HG02759 (cell line): Measurements from ENCODE around the gene KRTAP4-4.
"Not testable (repeated sequence)": the region's sequence is repeated elsewhere in the genome, so short reads cannot be mapped to it uniquely, and the experiment has no call there.

Experiments
- ATAC-seq: cut with Tn5 transposase; IDR thresholded peaks from one replicate; pipeline ENCODE4 v1.9.1; 2021; ENCODE audit warnings: mild to moderate bottlenecking, moderate library complexity; ENCODE audit not compliant: unreplicated experiment

Gene KRTAP4-4

DNA sequence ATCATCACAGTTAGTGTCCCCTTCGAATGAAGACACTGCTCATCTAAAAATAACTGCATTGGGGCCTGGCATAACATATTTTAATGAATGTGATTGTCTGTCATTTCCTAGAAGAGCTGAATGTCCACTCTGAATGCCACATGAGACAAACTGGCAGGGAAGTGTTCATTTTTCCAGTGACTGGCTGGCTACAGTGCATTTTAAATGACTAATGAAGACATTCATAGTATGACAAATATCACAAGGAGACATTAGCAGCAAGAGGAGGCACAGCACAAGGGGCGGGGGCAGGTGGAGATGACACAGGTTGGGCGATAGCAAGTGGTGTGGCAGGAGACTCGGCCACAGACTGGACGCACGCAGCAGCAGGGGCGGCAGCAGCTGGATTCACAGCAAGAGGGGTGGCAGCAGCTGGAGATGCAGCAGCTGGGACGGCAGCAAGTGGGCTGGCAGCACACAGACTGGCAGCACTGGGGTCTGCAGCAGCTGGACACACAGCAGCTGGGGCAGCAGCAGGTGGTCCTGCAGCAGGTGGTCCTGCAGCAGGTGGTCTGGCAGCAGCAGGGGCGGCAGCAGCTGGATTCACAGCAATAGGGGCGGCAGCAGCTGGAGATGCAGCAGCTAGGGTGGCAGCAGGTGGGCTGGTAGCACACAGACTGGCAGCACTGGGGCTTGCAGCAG, 11.4 kb downstream of the KRTAP4-4 start:
- ATAC-seq = not testable (repeated sequence)

DNA sequence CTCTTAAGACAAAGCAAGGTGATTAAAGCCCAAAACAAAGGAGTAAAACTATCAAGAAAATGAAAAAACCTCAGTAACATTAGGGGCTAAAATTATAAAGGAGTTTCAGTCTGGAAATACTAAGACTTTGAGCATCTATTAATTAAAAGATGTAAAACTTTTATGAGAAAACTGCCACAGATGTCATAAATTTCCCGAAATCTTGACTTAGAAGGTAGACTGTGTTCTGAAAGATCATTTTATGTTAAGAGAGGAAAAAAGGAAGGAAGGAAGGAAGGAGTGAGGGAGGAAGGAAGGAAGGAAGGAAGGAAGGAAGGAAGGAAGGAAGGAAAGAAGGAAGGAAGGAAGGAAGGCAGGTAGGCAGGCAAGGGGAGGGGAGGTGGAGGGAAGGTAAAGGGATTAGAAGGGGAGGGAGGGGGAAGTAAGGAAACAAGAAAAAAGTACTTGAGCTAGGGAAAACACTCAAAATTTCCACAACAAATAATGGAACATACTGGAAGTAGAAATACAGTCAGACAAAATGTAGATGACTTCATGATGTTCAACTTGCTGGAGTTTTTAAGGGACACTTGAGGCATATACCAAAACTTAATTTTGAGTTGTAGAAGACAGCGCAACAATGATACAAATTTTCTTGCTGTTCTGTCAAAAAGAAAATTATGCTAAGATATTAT, 12.9 kb downstream of the KRTAP4-4 start:
- no peak for ATAC-seq

DNA sequence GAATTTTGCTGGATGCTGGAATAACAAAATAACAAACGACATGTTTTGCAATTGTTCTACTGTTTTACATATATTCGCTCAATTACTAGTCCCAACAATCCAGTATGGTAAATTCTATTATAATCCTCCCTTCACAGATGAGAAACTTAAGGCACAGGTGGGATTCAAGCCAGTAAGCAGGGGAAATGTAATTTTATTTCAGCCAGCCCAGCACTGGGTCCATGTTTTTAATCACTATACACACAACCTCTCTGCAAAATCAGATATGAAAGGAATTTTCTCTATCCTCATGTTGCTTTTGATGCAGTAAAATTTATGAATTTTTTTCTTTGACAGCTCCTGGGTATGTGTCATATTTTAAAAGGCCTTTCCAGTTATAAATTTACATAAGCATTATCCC, 15.3 kb downstream of the KRTAP4-4 start:
- ATAC-seq = no peak

DNA sequence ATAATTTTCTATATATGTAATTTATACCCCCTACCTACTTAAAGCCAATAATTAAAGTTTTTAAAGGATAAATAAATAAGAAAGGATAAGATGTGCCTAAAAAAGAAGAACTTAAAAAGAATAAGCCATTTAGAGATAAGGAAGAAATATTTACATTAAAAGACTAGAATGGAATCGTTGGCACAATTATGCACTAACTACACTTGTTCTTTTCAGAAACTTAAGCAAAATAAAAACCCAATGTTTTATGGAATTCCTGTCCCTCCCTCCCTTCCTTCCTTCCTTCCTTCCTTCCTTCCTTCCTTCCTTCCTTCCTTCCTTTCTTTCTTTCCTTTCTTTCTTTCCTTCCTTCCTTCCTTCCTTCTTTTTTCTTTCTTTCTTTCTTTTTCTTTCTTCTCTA, 15.7 kb downstream of the KRTAP4-4 start:
- no peak for ATAC-seq

DNA sequence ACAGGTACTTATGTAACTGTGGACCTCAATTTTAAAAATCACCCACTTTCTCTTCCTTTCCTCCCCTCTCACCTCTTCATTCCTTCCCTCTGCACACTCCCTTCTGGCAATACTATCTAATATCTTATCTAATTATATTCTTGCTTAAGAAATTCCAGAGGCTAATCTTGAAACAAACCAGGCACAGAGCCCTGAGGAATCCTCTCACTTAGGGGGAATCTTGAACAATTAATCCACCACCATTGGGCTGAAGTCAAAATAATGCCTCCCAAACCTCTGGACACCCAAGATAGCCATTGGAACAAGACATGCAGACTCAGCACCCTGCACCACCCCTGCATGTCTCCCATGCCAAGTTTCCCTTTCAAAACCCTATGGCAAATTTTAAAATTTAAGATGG, 19.2 kb downstream of the KRTAP4-4 start:
- no peak for ATAC-seq

DNA sequence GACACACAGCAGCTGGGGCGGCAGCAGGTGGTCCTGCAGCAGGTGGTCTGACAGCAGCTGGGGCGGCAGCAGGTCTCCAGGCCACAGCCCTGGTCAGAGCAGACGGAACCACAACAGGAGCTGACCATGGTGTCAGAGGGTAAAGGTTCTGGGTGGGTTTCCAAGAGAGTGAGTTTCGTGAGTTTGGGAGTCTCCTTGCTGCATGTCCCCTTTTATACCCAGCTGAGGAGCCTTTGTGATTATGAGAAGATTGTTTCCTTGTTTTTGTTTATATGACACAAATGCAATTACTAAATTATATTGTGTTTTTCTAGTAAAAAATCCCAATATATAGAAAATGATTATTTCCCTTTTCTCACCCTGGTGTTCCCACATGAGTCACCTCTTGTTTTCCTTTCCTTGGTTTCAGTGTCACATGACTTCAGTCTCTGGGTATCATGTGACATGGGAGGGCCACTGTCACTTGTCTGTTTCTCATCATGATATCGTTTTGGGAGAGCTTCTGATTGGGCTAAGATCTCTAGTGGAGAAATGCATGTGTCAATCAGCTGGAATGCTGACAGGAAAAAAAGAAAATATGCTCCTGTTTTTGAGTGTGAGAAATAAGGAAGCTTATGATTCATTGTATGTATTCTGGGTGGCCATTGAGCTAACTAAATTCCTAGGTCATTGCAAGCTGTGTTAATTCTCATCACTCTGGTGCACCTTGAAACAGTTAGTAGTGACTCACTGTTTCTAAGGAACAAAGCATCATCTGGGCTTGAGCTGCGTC, 20.0 kb downstream of the KRTAP4-4 start, which contains the start of gene KRTAP4-6:
TSS of gene KRTAP4-6 (minus strand) at position 185 of the 772 bp plus-strand sequence. CDS start at position 128, 57 bp downstream.
- no peak for ATAC-seq

DNA sequence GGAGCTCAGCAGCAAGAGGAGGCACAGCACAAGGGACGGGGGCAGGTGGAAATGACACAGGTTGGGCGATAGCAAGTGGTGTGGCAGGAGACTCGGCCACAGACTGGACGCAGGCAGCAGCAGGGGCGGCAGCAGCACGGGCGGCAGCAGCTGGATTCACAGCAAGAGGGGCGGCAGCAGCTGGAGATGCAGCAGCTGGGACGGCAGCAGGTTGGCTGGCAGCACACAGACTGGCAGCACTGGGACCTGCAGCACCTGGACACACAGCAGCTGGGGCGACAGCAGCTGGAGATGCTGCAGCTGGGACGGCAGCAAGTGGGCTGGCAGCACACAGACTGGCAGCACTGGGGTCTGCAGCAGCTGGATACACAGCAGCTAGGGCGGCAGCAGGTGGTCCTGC, 20.7 kb downstream of the KRTAP4-4 start:
- not testable (repeated sequence) for ATAC-seq

DNA sequence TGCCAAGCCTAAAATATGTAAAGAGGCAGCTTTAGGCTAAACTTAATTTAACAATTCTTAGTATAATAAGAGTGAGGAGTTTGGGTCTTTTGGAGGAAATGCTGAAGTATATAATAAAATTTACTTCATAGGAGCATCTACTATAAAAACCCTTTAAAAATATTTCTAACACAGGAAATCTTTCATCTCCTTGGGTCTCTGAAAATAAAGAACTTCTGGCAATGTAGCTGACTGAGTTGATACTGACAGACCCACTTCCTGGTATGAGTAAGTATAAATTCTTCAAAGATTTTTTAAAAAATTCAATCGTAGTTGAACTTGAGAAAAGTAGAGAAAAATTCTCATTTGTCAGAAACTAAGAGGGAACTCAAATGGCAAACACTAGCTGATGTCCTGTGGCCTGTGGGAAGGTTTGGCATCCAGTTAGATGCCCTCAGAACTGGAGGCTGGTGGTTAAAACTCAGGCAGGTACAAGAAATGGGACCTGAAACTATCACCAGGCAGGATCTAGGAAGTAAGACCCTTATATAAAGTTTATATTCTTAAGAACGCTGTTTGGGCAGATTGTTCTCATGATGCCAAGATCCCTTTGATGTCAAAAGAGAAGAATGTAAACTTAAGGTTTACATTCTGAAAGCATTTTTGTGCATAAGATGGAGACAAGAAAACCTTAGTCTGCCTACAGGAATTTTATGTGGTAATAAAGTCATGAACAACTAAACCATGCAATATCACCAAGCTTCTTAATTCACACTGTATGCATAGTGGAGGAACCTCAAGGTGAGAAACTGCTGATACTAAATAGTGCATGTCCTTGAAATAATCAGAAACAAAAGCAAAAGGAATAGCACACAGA, 26.4 kb downstream of the KRTAP4-4 start:
- ATAC-seq = no peak

DNA sequence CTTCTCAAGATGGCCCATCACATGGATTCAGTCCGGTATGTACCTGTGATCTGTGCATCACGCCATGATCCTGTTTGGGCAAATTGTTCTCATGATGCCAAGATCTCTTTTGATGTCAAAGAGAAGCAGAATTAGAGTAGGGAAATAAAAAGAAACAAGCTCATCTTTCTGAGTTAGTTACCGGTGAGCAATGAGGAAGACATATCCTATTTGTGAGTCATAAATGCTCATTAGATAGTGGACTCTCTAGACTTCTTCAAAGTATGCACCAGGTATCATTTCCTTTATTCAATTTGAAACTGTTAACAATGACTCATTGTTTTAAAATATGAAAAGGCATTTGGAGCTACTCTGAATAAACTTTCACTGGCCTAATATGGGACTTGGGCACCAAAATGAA, 28.6 kb downstream of the KRTAP4-4 start:
- no peak for ATAC-seq

DNA sequence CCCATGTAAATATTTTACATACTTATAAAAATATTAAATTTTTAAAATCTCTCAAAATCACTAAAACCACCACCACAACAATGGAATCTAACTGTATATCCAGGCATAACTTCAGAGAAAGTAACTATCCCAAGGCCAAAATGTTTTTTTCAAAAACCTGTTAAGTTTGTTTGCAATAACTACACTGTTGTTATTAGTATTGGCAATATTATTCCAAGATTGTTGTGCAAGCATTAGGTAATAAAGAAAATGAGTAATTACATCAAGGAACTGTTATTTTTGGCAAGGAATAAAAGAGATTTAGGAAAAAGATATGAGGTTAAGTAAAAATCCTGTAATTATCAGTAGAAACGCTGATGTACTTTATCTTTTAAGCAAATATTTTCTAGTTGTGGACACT, 33.2 kb downstream of the KRTAP4-4 start:
- no peak for ATAC-seq

DNA sequence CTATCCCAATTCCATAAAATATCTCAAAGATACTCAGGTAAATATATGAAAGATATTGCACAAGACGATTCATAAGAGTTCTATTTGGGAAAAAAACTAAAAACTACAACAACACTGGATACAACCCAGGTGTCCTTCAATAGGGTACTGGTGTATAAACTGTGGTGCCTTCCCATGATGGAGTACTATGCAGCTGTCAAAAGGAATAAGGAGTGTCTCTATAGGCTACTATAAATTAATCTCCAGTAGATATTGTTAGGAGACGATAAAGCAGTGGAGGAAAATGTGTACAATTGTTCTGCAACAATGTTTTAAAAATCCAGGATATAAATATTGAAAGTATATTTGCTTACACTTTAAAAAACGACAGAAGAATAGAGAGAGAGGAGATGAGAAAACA, 34.1 kb downstream of the KRTAP4-4 start:
- ATAC-seq = no peak

DNA sequence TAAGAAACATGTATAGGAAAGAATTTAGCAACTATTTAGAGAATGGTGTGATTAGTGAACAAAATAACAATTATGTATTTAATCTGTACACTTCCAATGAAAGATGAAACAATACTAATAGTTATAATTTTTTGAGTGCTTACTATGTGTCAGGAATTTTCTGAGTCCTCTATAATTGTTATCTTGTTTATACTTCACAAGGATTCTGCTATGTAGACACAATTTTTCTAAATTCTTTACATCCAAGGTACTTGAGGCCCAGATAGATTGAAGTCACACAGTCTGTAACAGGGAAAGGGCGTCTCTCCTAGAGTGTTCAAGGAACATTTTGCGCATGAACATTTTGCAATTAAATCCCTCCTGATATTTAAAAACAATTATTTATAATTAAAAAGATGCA, 35.5 kb downstream of the KRTAP4-4 start:
- ATAC-seq = no peak

DNA sequence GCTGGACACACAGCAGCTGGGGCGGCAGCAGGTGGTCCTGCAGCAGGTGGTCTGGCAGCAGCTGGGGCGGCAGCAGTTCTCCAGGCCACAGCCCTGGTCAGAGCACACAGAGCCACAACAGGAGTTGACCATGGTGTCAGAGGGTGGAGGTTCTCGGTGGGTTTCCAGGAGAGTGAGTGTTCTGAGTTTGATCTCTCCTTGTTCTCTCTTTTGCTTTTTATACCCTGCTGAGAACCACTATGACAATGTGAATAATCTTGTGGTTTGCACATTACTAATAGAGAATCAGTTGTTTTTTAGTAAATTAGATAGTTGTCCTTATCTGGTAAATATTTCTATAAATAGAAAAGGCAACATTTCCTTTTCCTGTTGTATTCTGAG, 36.6 kb downstream of the KRTAP4-4 start, which contains the start of gene KRTAP4-12:
TSS of gene KRTAP4-12 (minus strand) at position 192 of the 381 bp plus-strand sequence. CDS start at position 132, 60 bp downstream.
- ATAC-seq = not testable (repeated sequence)

DNA sequence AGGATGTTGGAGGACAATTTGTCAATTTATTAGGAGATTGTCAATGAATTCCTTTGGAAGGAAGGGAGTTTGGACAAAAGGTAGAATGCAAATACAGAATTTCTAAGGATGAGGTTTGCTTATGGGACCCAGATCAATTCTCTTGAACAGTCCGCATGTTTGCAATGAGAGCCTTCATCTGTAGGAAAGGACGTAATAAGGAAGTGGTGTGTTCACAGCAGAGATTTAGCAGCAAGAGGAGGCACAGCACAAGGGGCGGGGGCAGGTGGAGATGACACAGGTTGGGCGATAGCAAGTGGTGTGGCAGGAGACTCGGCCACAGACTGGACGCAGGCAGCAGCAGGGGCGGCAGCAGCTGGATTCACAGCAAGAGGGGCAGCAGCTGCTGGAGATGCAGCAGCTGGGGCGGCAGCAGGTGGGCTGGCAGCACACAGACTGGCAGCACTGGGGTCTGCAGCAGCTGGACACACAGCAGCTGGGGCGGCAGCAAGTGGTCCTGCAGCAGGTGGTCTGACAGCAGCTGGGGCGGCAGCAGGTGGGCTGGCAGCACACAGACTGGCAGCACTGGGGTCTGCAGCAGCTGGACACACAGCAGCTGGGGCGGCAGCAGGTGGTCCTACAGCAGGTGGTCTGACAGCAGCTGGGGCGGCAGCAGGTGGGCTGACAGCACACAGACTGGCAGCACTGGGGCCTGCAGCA, 37.1 kb downstream of the KRTAP4-4 start:
- ATAC-seq = not testable (repeated sequence)

DNA sequence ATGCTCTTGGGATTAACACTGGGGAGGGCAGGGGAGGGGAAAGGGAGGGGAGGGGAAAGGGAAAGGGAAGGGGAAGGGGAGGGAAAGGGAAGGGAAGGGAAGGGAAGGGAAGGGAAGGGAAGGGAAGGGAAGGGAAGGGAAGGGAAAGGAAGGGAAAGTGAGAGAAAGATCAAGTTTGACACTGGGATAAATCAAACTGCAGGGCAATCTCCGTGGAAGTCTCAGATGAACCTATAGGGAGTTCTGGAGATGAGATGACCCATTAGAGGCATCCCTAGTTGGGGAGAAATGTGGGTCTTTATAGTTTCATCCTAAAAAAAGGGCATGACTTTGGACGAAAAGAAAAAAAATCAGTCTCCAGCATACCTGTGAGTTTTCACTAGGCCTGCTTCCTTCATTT, 38.8 kb downstream of the KRTAP4-4 start:
- no peak for ATAC-seq

DNA sequence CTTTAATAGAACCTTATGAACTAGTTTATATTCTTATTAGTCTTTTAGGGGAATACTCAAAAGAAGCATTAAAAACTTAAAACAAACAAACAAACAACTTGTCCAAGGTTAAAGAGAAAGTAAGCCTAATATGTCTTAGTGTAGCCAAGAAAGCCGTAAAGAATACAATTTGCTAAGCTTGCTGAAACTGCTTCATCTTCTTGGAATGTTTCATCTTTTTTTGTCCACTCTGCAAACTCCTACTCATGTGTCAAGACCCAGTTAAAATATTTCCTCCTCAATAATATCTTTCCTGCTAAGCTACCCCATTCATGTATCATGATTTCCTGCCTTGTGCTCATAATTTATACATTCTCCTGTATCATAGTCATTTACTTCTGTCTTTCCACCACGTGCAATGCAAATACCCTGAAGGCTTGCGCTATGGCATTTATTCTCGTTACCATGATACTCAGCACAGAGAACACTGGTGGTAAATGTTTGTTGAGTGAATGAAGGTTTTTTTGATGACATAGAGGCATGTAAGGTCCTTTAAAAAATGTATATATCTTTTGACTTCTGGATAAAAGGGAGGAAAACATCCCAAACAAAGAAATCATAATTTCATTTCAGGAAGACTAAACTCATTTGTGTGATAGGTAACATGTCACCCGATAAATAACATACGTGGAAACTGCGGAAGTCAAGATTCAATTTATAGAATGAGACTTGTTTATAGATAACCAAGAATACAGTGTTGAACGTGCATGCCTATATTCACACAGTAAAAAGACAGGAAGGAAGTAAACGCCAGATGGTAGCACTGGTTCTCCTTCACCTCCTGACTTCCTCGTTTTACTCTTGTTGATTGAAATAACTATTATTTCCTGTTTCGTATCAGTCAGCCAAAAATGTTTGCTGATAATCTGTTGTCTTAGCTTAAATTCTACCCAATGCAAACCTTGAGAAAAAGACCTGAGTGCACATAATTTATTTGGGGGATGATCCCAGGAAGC, 40.6 kb downstream of the KRTAP4-4 start:
- ATAC-seq = not testable (repeated sequence)

DNA sequence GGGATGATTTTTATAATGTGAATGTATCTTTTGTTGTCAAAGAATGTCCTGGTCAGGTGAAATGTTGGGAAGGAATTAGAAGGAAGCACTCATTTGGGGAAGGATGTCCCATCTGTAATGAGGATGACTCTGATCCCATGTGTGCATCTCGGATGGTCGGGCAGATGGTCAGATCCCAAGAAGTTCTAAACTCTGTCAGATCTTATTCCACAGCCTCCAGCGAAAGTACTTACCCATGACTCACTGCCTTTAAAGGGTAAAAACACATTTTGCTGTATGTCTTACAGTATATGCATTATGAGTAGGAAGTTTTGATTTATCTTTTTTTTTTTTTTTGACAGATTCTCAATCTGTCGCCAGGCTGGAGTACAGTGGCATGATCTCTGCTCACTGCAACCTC, 41.8 kb downstream of the KRTAP4-4 start:
- no peak for ATAC-seq

DNA sequence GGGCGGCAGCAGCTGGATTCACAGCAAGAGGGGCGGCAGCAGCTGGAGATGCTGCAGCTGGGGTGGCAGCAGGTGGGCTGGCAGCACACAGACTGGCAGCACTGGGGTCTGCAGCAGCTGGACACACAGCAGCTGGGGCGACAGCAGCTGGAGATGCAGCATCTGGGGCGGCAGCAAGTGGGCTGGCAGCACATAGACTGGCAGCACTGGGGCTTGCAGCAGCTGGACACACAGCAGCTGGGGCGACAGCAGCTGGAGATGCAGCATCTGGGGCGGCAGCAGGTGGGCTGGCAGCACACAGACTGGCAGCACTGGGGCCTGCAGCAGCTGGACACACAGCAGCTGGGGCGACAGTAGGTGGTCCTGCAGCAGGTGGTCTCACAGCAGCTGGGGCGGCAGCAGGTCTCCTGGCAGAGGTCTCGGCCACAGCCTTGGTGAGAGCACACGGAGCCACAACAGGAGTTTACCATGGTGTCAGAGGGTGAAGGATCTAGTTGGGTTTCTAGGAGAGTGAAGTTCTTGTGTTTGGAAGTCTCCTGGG, 42.6 kb downstream of the KRTAP4-4 start, which contains the start of gene KRTAP4-11:
TSS of gene KRTAP4-11 (minus strand) at position 528 of the 541 bp plus-strand sequence. CDS start at position 470, 58 bp downstream.
- not testable (repeated sequence) for ATAC-seq
